ENCODE measurements around the gene UBE2L3. TPM values are rescaled to one million over a fixed set of nuclear protein-coding genes. Genes with fewer than 3 reads are reported as not detected.
A peak's percentile ranks its signal among the peaks of the same experiment; 100 is the strongest.
"Not testable (repeated sequence)": the region's sequence is repeated elsewhere in the genome, so short reads cannot be mapped to it uniquely, and the experiment has no call there.

The UBE2L3 gene
- 10 to 100 TPM; 51.9 to 52.8 TPM for total RNA-seq
- 10 to 100 TPM; 43.3 to 55.7 (median 45.8) TPM for polyA plus RNA-seq (ENCODE audit: insufficient read length in 6 of 6)
- long read RNA-seq, donor 1, transcript UBE2L3-201 (4 exons, 3,028 nt): major isoform, 81 of 89 reads
- long read RNA-seq, donor 1, partial matches to known transcripts: 7 of 89 reads
- long read RNA-seq, donor 1, other reads (novel, unspliced or antisense): 0 of 89 reads
- long read RNA-seq, donor 2, transcript UBE2L3-201 (4 exons, 3,028 nt): major isoform, 53 of 70 reads
- long read RNA-seq, donor 2, partial matches to known transcripts: 16 of 70 reads
- long read RNA-seq, donor 2, other reads (novel, unspliced or antisense): 0 of 70 reads
- long read RNA-seq, donor 3, transcript UBE2L3-201 (4 exons, 3,028 nt): major isoform, 60 of 68 reads
- long read RNA-seq, donor 3, partial matches to known transcripts: 5 of 68 reads
- long read RNA-seq, donor 3, other reads (novel, unspliced or antisense): 0 of 68 reads
- long read RNA-seq, donor 4, transcript UBE2L3-201 (4 exons, 3,028 nt): major isoform, 52 of 58 reads
- long read RNA-seq, donor 4, partial matches to known transcripts: 2 of 58 reads
- long read RNA-seq, donor 4, other reads (novel, unspliced or antisense): 4 of 58 reads
- long read RNA-seq, donor 5, transcript UBE2L3-201 (4 exons, 3,028 nt): major isoform, 44 of 57 reads
- long read RNA-seq, donor 5, partial matches to known transcripts: 13 of 57 reads
- long read RNA-seq, donor 5, other reads (novel, unspliced or antisense): 0 of 57 reads
- long read RNA-seq, donor 6, transcript UBE2L3-201 (4 exons, 3,028 nt): major isoform, 39 of 58 reads
- long read RNA-seq, donor 6, partial matches to known transcripts: 0 of 58 reads
- long read RNA-seq, donor 6, other reads (novel, unspliced or antisense): 16 of 58 reads
- long read RNA-seq, donor 7, transcript UBE2L3-201 (4 exons, 3,028 nt): major isoform, 15 of 16 reads
- long read RNA-seq, donor 7, partial matches to known transcripts: 0 of 16 reads
- long read RNA-seq, donor 7, other reads (novel, unspliced or antisense): 0 of 16 reads
- long read RNA-seq, donor 8, transcript UBE2L3-201 (4 exons, 3,028 nt): major isoform, 50 of 50 reads
- long read RNA-seq, donor 8, partial matches to known transcripts: 0 of 50 reads
- long read RNA-seq, donor 8, other reads (novel, unspliced or antisense): 0 of 50 reads
- long read RNA-seq, donor 9: 0 reads
- long read RNA-seq, donor 10, transcript UBE2L3-201 (4 exons, 3,028 nt): major isoform, 65 of 80 reads
- long read RNA-seq, donor 10, partial matches to known transcripts: 1 of 80 reads
- long read RNA-seq, donor 10, other reads (novel, unspliced or antisense): 13 of 80 reads
- long read RNA-seq, donor 11, transcript UBE2L3-204 (3 exons, 2,932 nt): minor isoform, 7 of 81 reads
- long read RNA-seq, donor 11, transcript UBE2L3-201 (4 exons, 3,028 nt): major isoform, 57 of 81 reads
- long read RNA-seq, donor 11, partial matches to known transcripts: 17 of 81 reads
- long read RNA-seq, donor 11, other reads (novel, unspliced or antisense): 0 of 81 reads
- long read RNA-seq, donor 12, transcript UBE2L3-201 (4 exons, 3,028 nt): major isoform, 48 of 49 reads
- long read RNA-seq, donor 12, partial matches to known transcripts: 0 of 49 reads
- long read RNA-seq, donor 12, other reads (novel, unspliced or antisense): 0 of 49 reads

DNA sequence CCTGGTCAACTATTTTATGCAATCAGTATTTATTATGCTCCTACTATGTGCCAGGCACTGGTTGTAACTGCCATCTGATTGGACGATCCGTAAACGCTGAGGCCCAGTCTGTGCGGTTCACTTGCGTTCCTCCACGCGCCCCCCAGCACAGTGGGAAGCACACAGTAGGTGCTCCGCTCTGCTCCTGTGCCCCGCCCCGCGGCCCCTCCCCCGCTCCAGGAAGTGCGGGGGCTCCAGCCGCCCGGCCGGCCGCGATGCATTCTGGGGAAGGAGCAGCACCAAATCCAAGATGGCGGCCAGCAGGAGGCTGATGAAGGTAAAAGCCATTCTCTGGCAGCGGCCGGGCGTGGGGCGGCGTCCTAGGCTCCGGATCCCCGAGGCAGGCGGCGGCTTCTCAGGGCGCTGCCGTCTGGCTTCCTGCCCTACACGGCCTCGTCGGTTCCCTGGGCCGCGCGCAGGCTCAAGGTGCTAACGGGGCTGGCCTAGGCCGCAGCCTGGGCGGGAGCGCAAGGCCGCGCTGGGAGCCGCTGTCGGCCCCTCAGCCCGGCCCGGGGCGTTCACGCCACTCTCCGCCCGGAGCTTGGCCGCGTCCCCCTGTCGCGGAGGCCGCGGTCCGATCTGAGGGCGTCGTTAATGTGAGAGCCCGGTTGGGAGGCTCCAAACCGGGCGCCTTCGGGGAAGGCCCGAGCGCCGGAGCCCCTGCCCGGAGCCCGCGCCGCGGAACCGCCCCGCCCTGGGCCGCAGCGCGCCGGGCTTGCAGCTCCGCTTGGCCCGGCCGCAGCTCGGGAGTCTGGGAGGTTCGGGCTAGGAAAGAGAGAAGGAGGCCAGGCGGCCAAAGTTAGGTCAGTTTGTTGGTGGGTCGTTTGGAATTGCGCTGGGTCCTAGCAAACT is at the start of gene UBE2L3:
Gene UBE2L3, plus strand, starts transcription at position 259 of the 891 bp plus-strand sequence. Its CDS starts 31 bp downstream, at position 290.
- Histone ChIP-seq H3K27ac (peak within 1 kb of the TSS; percentile 89 to 95), H3K36me3 (no peaks in the 10 kb centered on the region), H3K9me3 (no peaks in the 10 kb centered on the region), H3K4me3 (peak within 1 kb of the TSS; percentile 80 to 97), H3K4me1 (peaks cover 22 to 44% of the 10 kb centered on the region in 2 donors), H3K27me3 (no peaks in the 10 kb centered on the region)
- intact Hi-C loops (cut with DNase I): no loop called here
- DNase-seq (peak; percentile 77 to 97 (median 87)), ATAC-seq (peak; percentile 95)
- TF ChIP-seq, protein P1, sequence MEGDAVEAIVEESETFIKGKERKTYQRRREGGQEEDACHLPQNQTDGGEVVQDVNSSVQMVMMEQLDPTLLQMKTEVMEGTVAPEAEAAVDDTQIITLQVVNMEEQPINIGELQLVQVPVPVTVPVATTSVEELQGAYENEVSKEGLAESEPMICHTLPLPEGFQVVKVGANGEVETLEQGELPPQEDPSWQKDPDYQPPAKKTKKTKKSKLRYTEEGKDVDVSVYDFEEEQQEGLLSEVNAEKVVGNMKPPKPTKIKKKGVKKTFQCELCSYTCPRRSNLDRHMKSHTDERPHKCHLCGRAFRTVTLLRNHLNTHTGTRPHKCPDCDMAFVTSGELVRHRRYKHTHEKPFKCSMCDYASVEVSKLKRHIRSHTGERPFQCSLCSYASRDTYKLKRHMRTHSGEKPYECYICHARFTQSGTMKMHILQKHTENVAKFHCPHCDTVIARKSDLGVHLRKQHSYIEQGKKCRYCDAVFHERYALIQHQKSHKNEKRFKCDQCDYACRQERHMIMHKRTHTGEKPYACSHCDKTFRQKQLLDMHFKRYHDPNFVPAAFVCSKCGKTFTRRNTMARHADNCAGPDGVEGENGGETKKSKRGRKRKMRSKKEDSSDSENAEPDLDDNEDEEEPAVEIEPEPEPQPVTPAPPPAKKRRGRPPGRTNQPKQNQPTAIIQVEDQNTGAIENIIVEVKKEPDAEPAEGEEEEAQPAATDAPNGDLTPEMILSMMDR (IDR thresholded peaks at IDR 0.05): no peak

DNA sequence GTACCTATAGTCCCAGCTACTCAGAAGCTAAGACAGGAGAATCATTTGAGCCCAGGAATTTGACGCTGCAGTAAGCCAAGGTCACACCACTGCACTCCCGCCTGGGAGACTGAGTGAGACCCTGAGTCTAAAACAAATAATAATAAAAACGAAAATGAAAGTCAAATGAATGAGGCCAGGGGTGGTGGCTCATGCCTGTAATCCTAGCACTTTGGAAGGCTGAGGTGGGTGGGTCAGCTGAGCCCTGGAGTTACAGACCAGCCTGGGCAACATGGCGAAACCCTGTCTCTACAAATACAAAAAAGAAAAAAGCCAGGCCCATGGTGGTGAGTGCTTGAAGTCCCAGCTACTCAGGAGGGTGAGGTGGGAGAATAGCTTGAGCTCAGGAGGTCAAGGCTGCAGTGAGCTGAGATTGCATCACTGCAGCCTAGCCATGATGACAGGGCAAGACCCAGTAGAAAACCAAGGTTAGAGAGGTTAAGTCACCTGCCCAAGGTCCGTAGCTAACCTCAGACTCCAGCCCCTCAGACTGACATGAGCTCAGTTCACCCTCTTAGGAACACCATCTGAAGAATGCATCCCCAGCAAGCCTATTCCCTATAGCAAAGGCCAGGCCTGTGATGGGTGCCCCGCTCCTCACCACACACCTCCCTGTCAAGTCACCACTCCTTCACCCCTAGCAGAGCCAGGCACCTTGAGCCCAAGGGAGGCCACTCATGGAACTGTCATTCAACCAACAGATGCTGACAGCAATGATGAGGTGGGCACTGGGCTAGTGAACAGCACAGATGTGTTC is 40.6 kb upstream of the UBE2L3 start:
- DNase-seq; H3K4me3 ChIP-seq; ATAC-seq; H3K27ac ChIP-seq; H3K9me3 ChIP-seq; intact Hi-C loops (cut with DNase I); H3K4me1 ChIP-seq; H3K36me3 ChIP-seq; H3K27me3 ChIP-seq: not testable (repeated sequence)

DNA sequence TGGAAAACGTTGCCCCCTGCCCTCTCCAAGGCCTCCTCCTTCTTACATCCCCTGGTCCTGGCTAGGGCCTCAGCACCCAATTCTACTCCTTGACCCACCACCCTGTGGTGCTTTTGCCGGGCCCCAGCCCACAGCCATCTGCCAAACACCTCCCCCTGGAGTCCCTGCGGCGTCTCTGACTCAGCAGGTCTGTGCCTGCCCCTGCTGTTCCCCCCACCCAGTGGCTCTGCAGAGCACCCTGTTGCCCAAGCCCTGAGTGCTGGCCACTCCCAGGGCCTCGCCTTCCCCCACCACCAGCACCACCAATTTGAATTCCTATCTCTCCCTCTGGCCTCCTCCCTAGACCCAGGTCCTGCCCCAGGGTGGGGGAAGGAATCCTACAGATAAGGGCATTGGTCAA is 36.0 kb upstream of the UBE2L3 start:
- H3K9me3 ChIP-seq; H3K4me3 ChIP-seq; H3K27ac ChIP-seq; H3K36me3 ChIP-seq; H3K4me1 ChIP-seq; H3K27me3 ChIP-seq; DNase-seq; intact Hi-C loops (cut with DNase I); ATAC-seq: not testable (repeated sequence)

DNA sequence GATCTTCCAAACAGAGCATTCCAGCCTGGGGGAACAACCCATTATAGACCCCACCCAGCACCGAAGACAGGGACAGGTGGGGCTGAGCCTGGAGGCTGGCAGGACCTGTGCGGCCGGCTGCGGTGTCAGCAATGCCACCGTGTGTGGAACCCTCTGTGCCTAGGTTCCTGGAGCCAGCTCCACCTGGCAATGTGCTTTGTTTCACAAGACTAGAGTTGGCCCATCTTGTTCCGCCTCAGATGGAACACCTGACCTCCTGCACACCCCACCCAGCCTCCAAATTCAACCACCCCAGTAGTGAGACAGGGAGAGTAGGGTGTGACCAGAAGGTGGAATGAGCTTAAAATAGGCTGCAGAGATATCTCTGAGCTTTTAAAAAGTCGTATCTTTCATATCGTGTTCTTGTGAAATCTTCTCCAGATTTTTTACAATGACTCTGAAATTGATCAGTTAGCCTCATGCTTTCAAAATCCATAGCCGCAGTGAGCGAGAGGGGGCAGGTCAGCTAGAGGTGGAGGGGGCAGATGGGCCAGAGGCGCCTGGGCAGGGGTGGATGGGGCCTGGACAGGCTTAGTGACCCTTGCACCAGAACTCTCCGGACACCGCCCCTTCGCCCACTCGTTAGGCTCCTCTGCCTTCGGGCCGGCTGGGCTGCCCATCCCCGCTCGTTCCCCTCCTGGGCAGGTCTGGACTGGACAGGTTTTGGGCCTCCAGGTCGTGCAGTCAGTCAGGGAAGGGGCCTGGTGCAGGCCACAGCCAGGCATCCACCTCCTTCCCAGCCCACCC is 34.5 kb upstream of the UBE2L3 start:
- H3K9me3 ChIP-seq; intact Hi-C loops (cut with DNase I); H3K27ac ChIP-seq; DNase-seq; H3K36me3 ChIP-seq; H3K4me3 ChIP-seq; H3K4me1 ChIP-seq; H3K27me3 ChIP-seq; ATAC-seq: not testable (repeated sequence)

DNA sequence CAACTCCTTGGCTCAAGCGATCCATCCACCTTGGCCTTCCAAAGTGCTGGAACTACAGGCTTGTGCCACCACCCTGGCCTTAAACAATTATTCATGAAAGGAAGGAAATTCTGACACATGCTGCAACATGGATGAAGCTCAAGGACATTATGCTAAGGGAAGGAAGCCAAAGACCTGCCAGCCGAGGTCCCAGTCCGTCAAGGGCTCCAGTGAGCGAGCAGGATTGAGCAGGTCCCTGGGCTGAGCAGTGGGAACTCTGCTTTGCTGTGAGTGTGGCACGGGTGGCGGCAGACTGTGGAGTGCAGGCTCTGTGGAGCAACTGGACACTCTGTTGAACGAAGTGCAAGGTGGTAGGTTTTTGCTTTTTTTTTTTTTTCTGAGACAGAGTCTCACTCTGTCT is 27.7 kb upstream of the UBE2L3 start:
- DNase-seq; intact Hi-C loops (cut with DNase I); H3K27me3 ChIP-seq; H3K27ac ChIP-seq; H3K9me3 ChIP-seq; H3K36me3 ChIP-seq; H3K4me1 ChIP-seq; H3K4me3 ChIP-seq; ATAC-seq: not testable (repeated sequence)

DNA sequence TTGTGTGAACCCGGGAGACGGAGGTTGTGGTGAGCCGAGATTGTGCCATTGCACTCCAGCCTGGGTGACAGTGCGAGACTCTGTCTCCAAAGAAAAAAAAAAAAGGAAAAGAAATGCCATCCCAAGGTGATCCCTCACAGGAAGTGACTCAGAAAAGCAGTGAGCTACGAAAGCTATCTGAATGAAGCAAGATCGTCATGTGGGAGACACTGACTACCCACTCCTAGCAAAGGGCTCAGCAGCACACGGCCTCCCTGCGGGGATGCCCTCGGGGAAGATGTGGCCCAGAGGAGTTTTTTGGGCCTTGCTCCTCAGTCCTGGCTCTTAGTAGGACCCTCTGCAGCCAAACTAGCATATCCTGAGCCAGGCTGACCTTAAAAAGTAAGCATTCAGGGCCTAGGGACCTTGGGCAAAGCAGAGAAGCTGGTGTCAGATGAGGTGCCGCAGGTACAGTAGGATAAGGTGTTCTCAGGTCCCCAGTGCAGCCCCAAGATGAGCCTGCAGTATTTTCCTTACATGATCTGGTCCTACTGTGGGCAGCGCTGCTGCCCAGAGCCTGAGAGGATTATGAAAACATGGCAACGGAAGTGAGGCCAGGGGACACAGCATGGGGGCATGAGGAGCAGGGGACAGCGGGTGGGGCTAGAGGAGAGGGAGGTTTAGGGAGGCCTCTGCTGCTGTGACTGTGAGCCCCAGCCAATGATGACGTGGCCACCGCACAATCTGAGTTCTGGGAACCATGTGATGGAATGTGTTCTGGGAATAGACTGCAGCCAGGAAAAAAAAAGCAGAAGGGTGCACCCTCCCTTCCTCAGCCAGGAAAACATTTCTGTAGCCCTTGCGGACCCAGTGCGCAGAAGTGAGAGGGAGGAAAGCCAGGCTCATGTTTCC is 22.8 kb upstream of the UBE2L3 start:
- H3K4me3 ChIP-seq; DNase-seq; intact Hi-C loops (cut with DNase I); H3K36me3 ChIP-seq; H3K27ac ChIP-seq; ATAC-seq; H3K4me1 ChIP-seq; H3K9me3 ChIP-seq; H3K27me3 ChIP-seq: not testable (repeated sequence)

DNA sequence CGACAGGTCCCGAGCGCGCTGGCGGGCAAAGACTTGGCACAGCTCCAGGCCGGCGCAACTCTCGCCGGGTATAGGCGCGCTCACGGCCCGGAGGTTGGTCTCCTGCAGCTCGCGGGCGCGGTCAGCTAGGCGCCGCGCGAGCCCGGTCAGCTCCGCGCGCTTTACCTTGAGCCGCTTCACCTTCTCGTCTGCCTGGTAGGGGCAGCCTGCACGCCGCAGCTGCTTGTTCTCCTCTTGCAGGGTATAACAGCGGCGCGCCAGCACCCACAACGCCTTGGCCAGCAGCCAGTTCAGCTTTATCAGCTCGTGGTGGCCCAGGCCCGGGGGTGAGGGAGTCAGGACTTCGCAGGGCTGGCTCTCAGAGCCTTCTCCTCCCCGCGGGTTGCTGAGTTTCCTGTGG is 18.0 kb upstream of the UBE2L3 start:
- H3K27ac ChIP-seq; H3K36me3 ChIP-seq; intact Hi-C loops (cut with DNase I); DNase-seq; H3K4me1 ChIP-seq; H3K9me3 ChIP-seq; H3K4me3 ChIP-seq; H3K27me3 ChIP-seq: not testable (repeated sequence)
- ATAC-seq: peak; percentile 61

DNA sequence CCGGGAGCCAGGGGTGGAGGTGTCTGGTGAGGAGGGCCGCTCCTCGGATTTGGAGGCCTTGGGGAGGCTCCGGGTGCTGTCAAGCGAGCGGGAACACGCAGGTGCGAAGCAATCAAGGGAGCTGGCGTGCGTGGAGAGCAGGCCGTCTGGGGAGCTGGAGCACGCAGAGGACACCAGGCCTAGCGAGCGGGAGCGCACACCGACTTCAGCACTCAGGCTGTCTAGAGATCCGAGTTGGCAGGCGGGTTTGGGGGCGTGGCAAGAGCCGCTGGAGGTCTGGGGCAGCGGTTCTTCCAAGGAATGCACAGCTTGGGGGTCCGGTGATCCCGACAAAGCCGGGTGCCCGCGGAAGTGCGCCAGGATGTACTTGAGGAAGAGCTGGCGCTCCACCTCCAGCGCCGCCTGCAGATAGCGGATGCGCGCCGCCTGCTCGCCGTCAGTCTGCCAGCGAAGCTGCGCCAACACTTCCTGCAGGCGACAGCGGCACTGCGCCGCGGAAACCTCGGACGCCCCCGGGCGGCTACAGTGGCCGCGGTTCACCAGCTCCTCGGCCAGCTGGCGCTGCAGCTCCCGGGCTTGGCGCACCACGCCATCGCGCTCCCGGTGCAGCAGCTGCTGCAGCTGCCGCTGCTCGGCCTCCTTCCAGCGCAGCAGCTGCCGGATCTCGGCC is 17.4 kb upstream of the UBE2L3 start:
- H3K4me3 ChIP-seq; H3K27ac ChIP-seq; H3K4me1 ChIP-seq; H3K9me3 ChIP-seq; intact Hi-C loops (cut with DNase I); DNase-seq; H3K36me3 ChIP-seq; H3K27me3 ChIP-seq: not testable (repeated sequence)
- ATAC-seq: peak; percentile 78
